Upper lobe of left lung (tissue), 4 donors: ENCODE measurements around the gene TMCC1.

Experiments
- POLR2A ChIP-seq, 4 donors: fragments of 450-650 bp; IDR thresholded peaks; one replicate each; pipeline ENCODE4 v1.5.1; 2016 to 2017; ENCODE audit warnings: antibody characterized with exemption in 4 of 4, mild to moderate bottlenecking in 2 of 4
- TF ChIP-seq, protein P1 (sequence below), 6 experiments: fragments of 450-650 bp in 4 of 6; fragments of 200-600 bp in 2 of 6; sonication (generic) in 2 of 6; IDR thresholded peaks; one replicate each; pipeline ENCODE4 v1.5.1; 2016 to 2019; ENCODE audit warnings: antibody characterized with exemption in 6 of 6

DNA sequence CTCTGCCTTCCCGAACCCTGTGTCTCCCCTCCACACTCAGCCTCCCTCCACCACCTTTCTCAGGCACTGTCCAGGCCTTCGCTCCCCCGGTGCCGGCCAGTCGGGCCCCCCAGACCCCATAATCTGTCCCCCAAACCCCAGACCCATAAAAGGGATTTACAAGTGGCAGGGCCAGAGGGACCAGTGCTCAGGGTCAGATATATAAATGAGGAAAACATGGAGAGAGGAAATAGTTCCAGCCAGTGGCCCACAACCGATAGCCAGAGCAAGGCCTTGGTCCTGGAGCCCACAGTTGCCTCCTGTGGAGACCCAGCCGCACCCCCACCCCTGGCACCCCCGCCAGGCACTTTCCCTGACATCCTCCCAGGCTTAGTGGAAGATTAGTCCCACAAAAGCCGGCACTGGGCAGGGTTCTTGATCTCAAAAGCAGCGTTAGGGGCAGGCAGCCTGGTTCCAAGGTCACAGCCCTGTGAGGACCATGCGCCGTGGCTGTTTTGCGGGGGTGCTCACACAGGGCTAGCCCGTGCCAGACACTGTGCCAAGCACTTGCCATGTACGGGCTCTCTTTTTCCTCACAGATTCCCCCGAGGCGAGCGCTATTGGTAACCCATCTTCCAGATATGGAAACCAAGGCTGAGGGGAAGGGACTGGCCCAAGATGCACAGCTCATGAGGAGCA lies 286.0 kb downstream of the TMCC1 start:
- TF ChIP-seq, protein P1, sequence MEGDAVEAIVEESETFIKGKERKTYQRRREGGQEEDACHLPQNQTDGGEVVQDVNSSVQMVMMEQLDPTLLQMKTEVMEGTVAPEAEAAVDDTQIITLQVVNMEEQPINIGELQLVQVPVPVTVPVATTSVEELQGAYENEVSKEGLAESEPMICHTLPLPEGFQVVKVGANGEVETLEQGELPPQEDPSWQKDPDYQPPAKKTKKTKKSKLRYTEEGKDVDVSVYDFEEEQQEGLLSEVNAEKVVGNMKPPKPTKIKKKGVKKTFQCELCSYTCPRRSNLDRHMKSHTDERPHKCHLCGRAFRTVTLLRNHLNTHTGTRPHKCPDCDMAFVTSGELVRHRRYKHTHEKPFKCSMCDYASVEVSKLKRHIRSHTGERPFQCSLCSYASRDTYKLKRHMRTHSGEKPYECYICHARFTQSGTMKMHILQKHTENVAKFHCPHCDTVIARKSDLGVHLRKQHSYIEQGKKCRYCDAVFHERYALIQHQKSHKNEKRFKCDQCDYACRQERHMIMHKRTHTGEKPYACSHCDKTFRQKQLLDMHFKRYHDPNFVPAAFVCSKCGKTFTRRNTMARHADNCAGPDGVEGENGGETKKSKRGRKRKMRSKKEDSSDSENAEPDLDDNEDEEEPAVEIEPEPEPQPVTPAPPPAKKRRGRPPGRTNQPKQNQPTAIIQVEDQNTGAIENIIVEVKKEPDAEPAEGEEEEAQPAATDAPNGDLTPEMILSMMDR (IDR thresholded peaks at IDR 0.05) = no peak
- no peak for TF ChIP-seq POLR2A (IDR thresholded peaks at IDR 0.05)
